ENCODE measurements around the gene RGL3. TPM values are rescaled to one million over a fixed set of nuclear protein-coding genes. Genes with fewer than 3 reads are reported as not detected.
"Not testable (repeated sequence)": the region's sequence is repeated elsewhere in the genome, so short reads cannot be mapped to it uniquely, and the experiment has no call there.

Gene RGL3
- total RNA-seq, 1 donor from 2014 or later = 0.33 TPM

DNA sequence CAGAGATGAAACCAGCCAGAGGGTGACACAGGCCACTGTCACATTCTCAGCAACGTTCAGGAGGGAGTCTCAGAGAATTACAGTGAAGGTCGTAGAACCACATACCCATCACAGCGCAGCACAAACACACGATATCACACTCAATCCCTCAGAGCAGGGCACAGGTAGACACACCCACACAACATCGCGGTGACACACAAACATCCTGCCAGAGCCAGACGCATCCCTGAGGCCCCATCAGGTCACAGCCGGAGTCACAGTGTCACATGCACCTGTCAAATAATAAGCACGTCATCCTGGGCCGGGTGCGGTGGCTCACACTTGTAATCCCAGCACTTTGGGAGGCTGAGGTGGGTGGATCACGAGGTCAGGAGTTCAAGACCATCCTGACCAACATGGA is 44.3 kb upstream of the RGL3 start:
- no peak overlapping the region for H3K27ac Mint-ChIP-seq
- no peak overlapping the region for H3K4me3 Mint-ChIP-seq
- peaks cover 11% of the 10 kb centered on the region for H3K27me3 Mint-ChIP-seq
- POLR2A ChIA-PET = no interaction called here
- ATAC-seq (ENCODE audit: low read depth) (no peak), DNase-seq (no peak)
- H3K4me1 Mint-ChIP-seq = no peaks in the 10 kb centered on the region
- no peaks in the 10 kb centered on the region for H3K9me3 Mint-ChIP-seq
- no peaks in the 10 kb centered on the region for H3K36me3 Mint-ChIP-seq (ENCODE audit: low read depth)
- TF ChIP-seq, protein P1, sequence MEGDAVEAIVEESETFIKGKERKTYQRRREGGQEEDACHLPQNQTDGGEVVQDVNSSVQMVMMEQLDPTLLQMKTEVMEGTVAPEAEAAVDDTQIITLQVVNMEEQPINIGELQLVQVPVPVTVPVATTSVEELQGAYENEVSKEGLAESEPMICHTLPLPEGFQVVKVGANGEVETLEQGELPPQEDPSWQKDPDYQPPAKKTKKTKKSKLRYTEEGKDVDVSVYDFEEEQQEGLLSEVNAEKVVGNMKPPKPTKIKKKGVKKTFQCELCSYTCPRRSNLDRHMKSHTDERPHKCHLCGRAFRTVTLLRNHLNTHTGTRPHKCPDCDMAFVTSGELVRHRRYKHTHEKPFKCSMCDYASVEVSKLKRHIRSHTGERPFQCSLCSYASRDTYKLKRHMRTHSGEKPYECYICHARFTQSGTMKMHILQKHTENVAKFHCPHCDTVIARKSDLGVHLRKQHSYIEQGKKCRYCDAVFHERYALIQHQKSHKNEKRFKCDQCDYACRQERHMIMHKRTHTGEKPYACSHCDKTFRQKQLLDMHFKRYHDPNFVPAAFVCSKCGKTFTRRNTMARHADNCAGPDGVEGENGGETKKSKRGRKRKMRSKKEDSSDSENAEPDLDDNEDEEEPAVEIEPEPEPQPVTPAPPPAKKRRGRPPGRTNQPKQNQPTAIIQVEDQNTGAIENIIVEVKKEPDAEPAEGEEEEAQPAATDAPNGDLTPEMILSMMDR (IDR thresholded peaks at IDR 0.05) = no peak
- intact Hi-C loops (cut with micrococcal nuclease) = no loop called here
- CTCF ChIA-PET = no interaction called here

DNA sequence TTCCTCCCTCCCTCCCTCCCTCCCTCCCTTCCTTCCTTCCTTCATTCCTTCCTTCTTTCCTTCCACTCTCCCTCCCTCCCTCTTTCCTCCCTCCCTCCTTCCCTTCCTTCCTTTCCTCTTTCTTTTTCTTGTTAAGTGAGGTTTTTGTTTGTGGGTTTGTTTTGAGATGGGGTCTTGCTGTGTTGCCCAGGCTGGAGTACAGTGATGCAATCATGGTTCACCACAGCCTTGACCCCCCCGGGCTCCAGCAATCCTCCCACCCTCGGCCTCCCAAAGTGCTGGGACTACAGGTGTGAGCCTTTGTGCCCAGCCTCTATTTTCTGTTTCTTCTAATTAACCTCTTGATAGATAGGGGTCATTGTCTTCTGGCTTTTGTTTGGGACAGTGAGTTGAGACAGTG is 42.3 kb upstream of the RGL3 start:
- TF ChIP-seq, protein P1 (IDR thresholded peaks at IDR 0.05) = no peak
- intact Hi-C loops (cut with micrococcal nuclease) = no loop called here
- Mint-ChIP-seq H3K4me3 (no peak overlapping the region), H3K27me3 (peaks cover 13% of the 10 kb centered on the region), H3K27ac (no peak overlapping the region), H3K36me3 (ENCODE audit: low read depth) (no peaks in the 10 kb centered on the region), H3K4me1 (no peaks in the 10 kb centered on the region), H3K9me3 (no peaks in the 10 kb centered on the region)
- ATAC-seq (ENCODE audit: low read depth) (no peak), DNase-seq (no peak)
- POLR2A ChIA-PET = no interaction called here
- CTCF ChIA-PET = no interaction called here

DNA sequence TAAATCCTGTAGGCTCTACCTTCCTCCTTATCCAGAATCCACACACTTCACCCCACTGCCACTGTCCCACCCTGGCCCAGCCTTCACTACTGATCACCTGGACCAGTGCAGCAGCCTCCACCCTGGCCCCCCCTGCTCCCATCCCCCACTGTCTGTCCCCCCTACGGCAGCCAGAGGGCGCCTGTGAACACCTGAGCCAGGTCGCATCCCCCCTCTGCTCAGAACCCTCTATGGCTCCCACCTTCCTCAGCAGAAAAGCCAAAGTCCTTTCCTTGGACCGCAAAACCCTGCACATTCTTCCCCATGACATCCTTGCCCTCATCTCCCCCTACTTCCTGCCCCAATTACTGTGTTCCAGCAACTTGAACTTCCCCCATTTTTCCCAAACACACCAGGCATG is 41.1 kb upstream of the RGL3 start:
- H3K4me1 Mint-ChIP-seq = no peaks in the 10 kb centered on the region

DNA sequence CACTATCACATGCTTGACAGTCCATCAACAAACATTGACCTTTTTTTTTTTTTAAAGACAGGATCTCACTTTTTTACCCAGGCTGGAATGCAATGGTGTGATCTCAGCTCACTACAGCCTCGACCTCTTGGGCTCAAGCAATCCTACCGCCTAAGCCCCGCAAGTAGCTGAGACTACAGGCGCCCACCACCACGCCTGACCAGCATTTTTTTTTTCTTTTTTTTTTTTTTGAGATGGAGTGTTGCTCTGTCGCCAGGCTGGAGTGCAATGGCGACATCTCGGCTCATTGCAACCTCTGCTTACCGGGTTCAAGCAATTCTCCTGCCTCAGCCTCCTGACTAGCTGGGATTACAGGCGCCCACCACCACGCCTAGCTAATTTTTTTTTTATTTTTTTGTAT is 39.8 kb upstream of the RGL3 start:
- H3K27me3 Mint-ChIP-seq; H3K4me1 Mint-ChIP-seq; H3K36me3 Mint-ChIP-seq (ENCODE audit: low read depth); H3K9me3 Mint-ChIP-seq; intact Hi-C loops (cut with micrococcal nuclease); H3K27ac Mint-ChIP-seq; POLR2A ChIA-PET; DNase-seq; ATAC-seq (ENCODE audit: low read depth); H3K4me3 Mint-ChIP-seq: not testable (repeated sequence)
- CTCF ChIA-PET = interaction anchor here (0.7 kb wide), 1 partner anchor 29 kb away, joined by 3 read pairs; no protein-coding TSS in a partner anchor

More for the DNA sequence above, 41.1 kb upstream of the RGL3 start:
- H3K9me3 Mint-ChIP-seq = no peaks in the 10 kb centered on the region
- TF ChIP-seq, protein P1 (IDR thresholded peaks at IDR 0.05) = no peak
- H3K27me3 Mint-ChIP-seq = peaks cover 8% of the 10 kb centered on the region
- ChIA-PET POLR2A (no interaction called here), CTCF (no interaction called here)
- DNase-seq (no peak), ATAC-seq (ENCODE audit: low read depth) (no peak)
- no peaks in the 10 kb centered on the region for H3K36me3 Mint-ChIP-seq (ENCODE audit: low read depth)
- no peak overlapping the region for H3K4me3 Mint-ChIP-seq
- intact Hi-C loops (cut with micrococcal nuclease) = no loop called here
- no peak overlapping the region for H3K27ac Mint-ChIP-seq

DNA sequence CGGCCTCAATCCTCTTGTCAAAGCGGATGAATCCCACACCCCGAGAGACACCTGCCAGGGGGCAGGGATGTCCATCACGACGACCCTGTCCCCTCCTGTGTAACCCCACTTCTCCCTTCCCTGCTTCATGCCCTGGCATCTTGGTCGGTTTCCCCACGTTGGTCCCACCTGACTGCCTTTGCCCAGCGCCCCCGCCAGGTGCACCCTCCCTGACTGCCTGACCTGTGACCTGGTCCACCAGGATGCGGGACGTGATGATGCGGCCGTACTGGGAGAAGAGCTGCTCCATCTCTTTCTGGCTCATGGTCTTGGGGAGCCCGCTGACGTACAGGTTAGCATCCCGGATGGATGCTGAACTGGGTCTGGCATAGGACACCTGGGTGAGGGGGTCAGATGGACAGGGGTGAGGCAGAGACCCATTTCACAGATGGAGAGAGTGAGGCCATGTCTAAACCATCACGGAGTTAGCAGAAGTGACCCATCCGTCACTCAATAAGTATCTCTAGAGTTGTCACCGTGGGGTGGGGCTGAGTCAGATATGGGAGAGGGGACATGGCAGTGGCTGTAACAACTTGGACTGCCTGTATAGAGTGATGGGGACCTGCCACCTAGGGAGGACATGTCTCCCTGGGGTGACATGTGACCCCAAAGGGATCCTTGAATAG is 39.3 kb upstream of the RGL3 start:
- Mint-ChIP-seq H3K4me1 (peaks cover under 1% of the 10 kb centered on the region), H3K27ac (no peak overlapping the region), H3K27me3 (peaks cover 8% of the 10 kb centered on the region), H3K36me3 (ENCODE audit: low read depth) (no peaks in the 10 kb centered on the region), H3K4me3 (no peak overlapping the region), H3K9me3 (no peaks in the 10 kb centered on the region)
- TF ChIP-seq, protein P1 (IDR thresholded peaks at IDR 0.05) = no peak
- POLR2A ChIA-PET = no interaction called here
- no peak for DNase-seq
- no peak for ATAC-seq (ENCODE audit: low read depth)
- CTCF ChIA-PET = no interaction called here
- intact Hi-C loops (cut with micrococcal nuclease) = no loop called here

DNA sequence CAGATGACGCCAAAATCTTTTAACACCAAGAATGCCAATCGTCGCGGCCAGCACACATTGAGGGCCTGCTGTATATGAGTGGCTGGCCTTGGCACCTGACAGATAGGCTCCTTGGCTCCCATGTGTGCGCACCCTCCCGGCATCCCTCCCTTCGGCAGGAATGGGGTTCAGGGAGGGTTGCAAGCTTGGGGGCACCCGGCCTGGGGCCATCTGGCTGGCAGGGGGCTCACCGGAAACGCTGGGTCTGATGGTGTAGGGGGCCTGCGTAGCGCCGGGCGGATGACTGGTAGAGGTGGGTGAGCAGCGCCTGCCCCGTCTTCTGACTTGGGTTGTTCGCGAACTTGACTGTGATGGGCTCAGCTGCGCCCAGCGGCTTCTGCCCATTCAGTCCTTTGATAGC is 38.7 kb upstream of the RGL3 start:
- H3K4me1 Mint-ChIP-seq = peaks cover 2% of the 10 kb centered on the region
- TF ChIP-seq, protein P1 (IDR thresholded peaks at IDR 0.05) = no peak
- ATAC-seq (ENCODE audit: low read depth) (no peak), DNase-seq (no peak)
- H3K27ac Mint-ChIP-seq = no peak overlapping the region
- intact Hi-C loops (cut with micrococcal nuclease) = no loop called here
- no peaks in the 10 kb centered on the region for H3K36me3 Mint-ChIP-seq (ENCODE audit: low read depth)
- ChIA-PET POLR2A (no interaction called here), CTCF (no interaction called here)
- no peak overlapping the region for H3K4me3 Mint-ChIP-seq
- no peaks in the 10 kb centered on the region for H3K9me3 Mint-ChIP-seq
- H3K27me3 Mint-ChIP-seq = peaks cover 8% of the 10 kb centered on the region

Data from activated B cell treated with CpG ODN at 0.5 μM for 24 hours (primary cell).